Pancreas (tissue), 10 donors: ENCODE measurements around the gene C10orf143. TPM values are rescaled to one million over a fixed set of nuclear protein-coding genes. Genes with fewer than 3 reads are reported as not detected.

Source experiments
- ATAC-seq, 4 donors: fragments of 200-7000 bp; cut with Tn5 transposase; one replicate each; pipeline versions ENCODE4 v1.8.0 to v1.9.1; 2020; ENCODE audit warnings: mild to moderate bottlenecking in 4 of 4, moderate library complexity in 4 of 4
- DNase-seq, 6 donors: peaks; one replicate each; pipeline ENCODE4 v3.0.0-alpha.2; 2020
- FAIRE-seq: peaks from 2 replicates; lab custom pipeline; 2012; peaks lifted over from hg19 to GRCh38; lab: Jason Lieb, UNC
- H3K27ac ChIP-seq, 4 donors: fragments of 200-600 bp; sonication (generic); 1 replicate in 3 of 4; 2 replicates in 1 of 4; pipeline versions ENCODE4 v1.5.0 to v1.8.0; 2020
- H3K27me3 ChIP-seq, 4 donors: fragments of 200-600 bp; one replicate each; pipeline ENCODE4 v1.8.0; 2021
- H3K36me3 ChIP-seq, 3 donors: fragments of 200-600 bp; sonication (generic) in 1 of 3; one replicate each; pipeline versions ENCODE4 v1.5.0 to v1.8.0; 2020 to 2021
- H3K4me1 ChIP-seq, 3 donors: fragments of 200-600 bp; one replicate each; pipeline ENCODE4 v1.8.0; 2021
- H3K4me3 ChIP-seq, 4 donors: fragments of 200-600 bp; sonication (generic) in 2 of 4; one replicate each; pipeline versions ENCODE4 v1.5.0 to v1.8.0; 2020 to 2021
- H3K9me3 ChIP-seq, 4 donors: fragments of 200-600 bp; one replicate each; pipeline ENCODE4 v1.8.0; 2021
- WGBS, 2 donors: extraction: QIAGEN DNeasy Blood & Tissue Kit; methylation state at CpG; one replicate each; pipeline ENCODE4 v1.1.7; 2013; 5-methylcytosine and 5-hydroxymethylcytosine counted together
- intact Hi-C, 3 donors: fragments of 100-400 bp; cut with DNase I; formaldehyde crosslinking; loops; one replicate each; pipeline versions ENCODE4 v1.11.1 to v1.14.2; 2022
- polyA plus RNA-seq, 2 donors: library from polyadenylated mRNA; stranded (reverse); fragments of 200-250 nt; gene quantifications; one replicate each; pipeline ENCODE4 v1.2.3, GENCODE V29; 2013
- total RNA-seq, 6 donors: library from RNA; stranded (reverse); fragmentation: NEBNext Ultra II Directional in 4 of 6; extraction: Animal tissue kit (Norgen Biotek cat#: 25700) in 4 of 6; gene quantifications; one replicate each; pipeline versions ENCODE4 v1.2.1 to v1.2.4, GENCODE V29; 2021 to 2023
- TF ChIP-seq, protein P1 (sequence below), 4 donors: fragments of 200-600 bp; sonication (generic) in 3 of 4; IDR thresholded peaks; one replicate each; pipeline versions ENCODE4 v1.5.0 to v1.8.0; 2021; ENCODE audit warnings: antibody characterized with exemption in 4 of 4
- donor health status: healthy with polysubstance abuse.
- donor health status: DM: no; HTN: no; CAD: no; lungs with moderate emphysema.
- donor health status: DM: no; HTN: no; CAD: no.
- donor health status: control.
- donor health status: control.
- donor health status: Bipolar disorder and iron deficiency.
- donor health status: DM: yes; HTN: yes; CAD: no.
- donor health status: DM: no; HTN: no; CAD: no.
- donor health status: DM: no; HTN: no; CAD: no.
- donor health status: DM: yes; HTN: yes; CAD: no.

Gene C10orf143
- total RNA-seq (1 to 10 TPM; 1.6 to 3.3 (median 2.1) TPM), polyA plus RNA-seq (1 to 10 TPM; 7.0 to 7.1 TPM)

- peak within 1 kb of the TSS; percentile 35 to 88 (median 65) for H3K4me3 ChIP-seq
- peak; percentile 90 to 96 (median 93) for ATAC-seq
- TF ChIP-seq, protein P1, sequence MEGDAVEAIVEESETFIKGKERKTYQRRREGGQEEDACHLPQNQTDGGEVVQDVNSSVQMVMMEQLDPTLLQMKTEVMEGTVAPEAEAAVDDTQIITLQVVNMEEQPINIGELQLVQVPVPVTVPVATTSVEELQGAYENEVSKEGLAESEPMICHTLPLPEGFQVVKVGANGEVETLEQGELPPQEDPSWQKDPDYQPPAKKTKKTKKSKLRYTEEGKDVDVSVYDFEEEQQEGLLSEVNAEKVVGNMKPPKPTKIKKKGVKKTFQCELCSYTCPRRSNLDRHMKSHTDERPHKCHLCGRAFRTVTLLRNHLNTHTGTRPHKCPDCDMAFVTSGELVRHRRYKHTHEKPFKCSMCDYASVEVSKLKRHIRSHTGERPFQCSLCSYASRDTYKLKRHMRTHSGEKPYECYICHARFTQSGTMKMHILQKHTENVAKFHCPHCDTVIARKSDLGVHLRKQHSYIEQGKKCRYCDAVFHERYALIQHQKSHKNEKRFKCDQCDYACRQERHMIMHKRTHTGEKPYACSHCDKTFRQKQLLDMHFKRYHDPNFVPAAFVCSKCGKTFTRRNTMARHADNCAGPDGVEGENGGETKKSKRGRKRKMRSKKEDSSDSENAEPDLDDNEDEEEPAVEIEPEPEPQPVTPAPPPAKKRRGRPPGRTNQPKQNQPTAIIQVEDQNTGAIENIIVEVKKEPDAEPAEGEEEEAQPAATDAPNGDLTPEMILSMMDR (IDR thresholded peaks at IDR 0.05) = no peak
- intact Hi-C loops = no loop called here
- H3K4me1 ChIP-seq = peaks cover 0 to 6% (median 6%) of the 10 kb centered on the region in 3 donors
- H3K27me3 ChIP-seq = no peaks in the 10 kb centered on the region
- no peaks in the 10 kb centered on the region for H3K9me3 ChIP-seq
- peaks cover 0 to 3% (median 0%) of the 10 kb centered on the region in 3 donors for H3K36me3 ChIP-seq
- 0% methylated on average over 54 to 71 of the region's 71 CpGs for WGBS, 2 donors
- FAIRE-seq = no peak
- DNase-seq = peak; percentile 98 to 100 (median 99)
- peak within 1 kb of the TSS; percentile 82 to 90 (median 84) for H3K27ac ChIP-seq
Measured at GRCh38 chr10:130110246-130111112, at the start of gene C10orf143. TSS of gene C10orf143 (minus strand) at chr10:130110830. CDS start at chr10:130110772, 58 bp downstream.

GRCh38 chr10:130159192-130159794 is 48.7 kb upstream of the C10orf143 start:
- Histone ChIP-seq H3K4me3 (no peak overlapping the region), H3K9me3 (no peaks in the 10 kb centered on the region), H3K36me3 (peaks cover 0 to 18% (median 6%) of the 10 kb centered on the region in 3 donors), H3K27ac (no peak overlapping the region), H3K4me1 (peaks cover 0 to 4% (median 0%) of the 10 kb centered on the region in 3 donors), H3K27me3 (no peaks in the 10 kb centered on the region)
- intact Hi-C loops = no loop called here
- 79 to 85% methylated on average over 2 of the region's 2 CpGs for WGBS, 2 donors
- TF ChIP-seq, protein P1 (IDR thresholded peaks at IDR 0.05) = no peak
- no peak for FAIRE-seq
- no peak for ATAC-seq
- no peak for DNase-seq

GRCh38 chr10:130146042-130146441 is 35.4 kb upstream of the C10orf143 start:
- Histone ChIP-seq H3K27ac (no peak overlapping the region), H3K9me3 (no peaks in the 10 kb centered on the region), H3K36me3 (peaks cover 0 to 7% (median 0%) of the 10 kb centered on the region in 3 donors), H3K4me3 (no peak overlapping the region), H3K27me3 (no peaks in the 10 kb centered on the region), H3K4me1 (no peaks in the 10 kb centered on the region)
- ATAC-seq = no peak
- 87 to 89% methylated on average over 4 of the region's 4 CpGs for WGBS, 2 donors
- FAIRE-seq = no peak
- no peak for DNase-seq
- TF ChIP-seq, protein P1 (IDR thresholded peaks at IDR 0.05) = no peak
- intact Hi-C loops = no loop called here

DNA sequence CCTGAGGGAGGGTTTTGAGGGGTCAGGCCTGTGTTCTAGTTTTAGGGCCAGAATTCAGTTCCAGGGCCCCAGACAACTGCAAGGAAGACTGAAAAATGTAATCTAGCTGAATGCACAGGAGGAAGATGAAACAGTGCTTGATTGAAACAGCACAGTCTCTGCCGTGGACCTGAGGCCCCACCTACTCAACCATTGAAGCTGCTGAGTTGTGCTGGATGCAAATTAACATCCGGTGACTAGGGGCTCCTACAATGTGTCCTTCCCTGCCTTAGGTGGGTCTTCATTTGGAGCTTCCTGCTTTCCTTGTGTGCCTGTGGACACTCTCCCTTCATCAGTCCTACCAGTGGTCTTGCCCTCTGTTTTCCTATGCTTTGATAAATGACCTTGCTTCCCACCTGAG is 31.2 kb upstream of the C10orf143 start:
- H3K36me3 ChIP-seq = no peaks in the 10 kb centered on the region
- ATAC-seq (no peak), DNase-seq (no peak), FAIRE-seq (no peak)
- H3K27ac ChIP-seq = no peak overlapping the region
- no peaks in the 10 kb centered on the region for H3K27me3 ChIP-seq
- no peak overlapping the region for H3K4me3 ChIP-seq
- H3K4me1 ChIP-seq = peaks cover 12 to 20% (median 15%) of the 10 kb centered on the region in 3 donors
- H3K9me3 ChIP-seq = no peaks in the 10 kb centered on the region
- TF ChIP-seq, protein P1 (IDR thresholded peaks at IDR 0.05) = no peak
- WGBS, 2 donors = 61 to 73% methylated on average over 2 of the region's 2 CpGs
- intact Hi-C loops = no loop called here
